ENCODE measurements around the gene MCUR1.
"Not testable (repeated sequence)": the region's sequence is repeated elsewhere in the genome, so short reads cannot be mapped to it uniquely, and the experiment has no call there.

MCUR1 gene

DNA sequence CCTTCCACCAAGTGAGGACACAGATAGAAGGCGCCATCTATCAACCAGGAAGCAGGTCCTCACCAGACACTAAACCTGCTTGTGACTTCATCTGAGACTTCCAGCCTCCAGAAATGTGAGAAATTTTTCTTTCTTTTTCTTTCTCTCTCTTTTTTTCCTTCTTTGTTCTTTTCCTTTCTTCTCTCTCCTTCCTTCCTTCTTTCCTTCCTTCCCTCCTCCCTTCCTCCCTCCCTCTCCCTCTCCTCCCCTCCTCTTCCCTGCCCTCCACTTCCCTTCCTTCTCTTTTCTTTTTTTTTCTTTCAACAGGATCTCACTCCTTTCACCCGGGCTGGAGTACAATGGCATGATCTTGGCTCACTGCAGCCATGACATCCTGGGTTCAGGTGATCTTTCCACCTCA is 37.4 kb upstream of the MCUR1 start:
- H3K4me3 Mint-ChIP-seq = no peak overlapping the region
- H3K9me3 Mint-ChIP-seq = no peaks in the 10 kb centered on the region
- H3K4me1 Mint-ChIP-seq = peaks cover 7% of the 10 kb centered on the region
- H3K27ac Mint-ChIP-seq = no peak overlapping the region
- H3K36me3 Mint-ChIP-seq (ENCODE audit: low read depth) = no peaks in the 10 kb centered on the region
- TF ChIP-seq, protein P1, sequence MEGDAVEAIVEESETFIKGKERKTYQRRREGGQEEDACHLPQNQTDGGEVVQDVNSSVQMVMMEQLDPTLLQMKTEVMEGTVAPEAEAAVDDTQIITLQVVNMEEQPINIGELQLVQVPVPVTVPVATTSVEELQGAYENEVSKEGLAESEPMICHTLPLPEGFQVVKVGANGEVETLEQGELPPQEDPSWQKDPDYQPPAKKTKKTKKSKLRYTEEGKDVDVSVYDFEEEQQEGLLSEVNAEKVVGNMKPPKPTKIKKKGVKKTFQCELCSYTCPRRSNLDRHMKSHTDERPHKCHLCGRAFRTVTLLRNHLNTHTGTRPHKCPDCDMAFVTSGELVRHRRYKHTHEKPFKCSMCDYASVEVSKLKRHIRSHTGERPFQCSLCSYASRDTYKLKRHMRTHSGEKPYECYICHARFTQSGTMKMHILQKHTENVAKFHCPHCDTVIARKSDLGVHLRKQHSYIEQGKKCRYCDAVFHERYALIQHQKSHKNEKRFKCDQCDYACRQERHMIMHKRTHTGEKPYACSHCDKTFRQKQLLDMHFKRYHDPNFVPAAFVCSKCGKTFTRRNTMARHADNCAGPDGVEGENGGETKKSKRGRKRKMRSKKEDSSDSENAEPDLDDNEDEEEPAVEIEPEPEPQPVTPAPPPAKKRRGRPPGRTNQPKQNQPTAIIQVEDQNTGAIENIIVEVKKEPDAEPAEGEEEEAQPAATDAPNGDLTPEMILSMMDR (IDR thresholded peaks at IDR 0.05; ENCODE audit: unreplicated experiment in 3 of 3) = no peak
- H3K27me3 Mint-ChIP-seq (ENCODE audit: low read depth) = peaks cover 3% of the 10 kb centered on the region

DNA sequence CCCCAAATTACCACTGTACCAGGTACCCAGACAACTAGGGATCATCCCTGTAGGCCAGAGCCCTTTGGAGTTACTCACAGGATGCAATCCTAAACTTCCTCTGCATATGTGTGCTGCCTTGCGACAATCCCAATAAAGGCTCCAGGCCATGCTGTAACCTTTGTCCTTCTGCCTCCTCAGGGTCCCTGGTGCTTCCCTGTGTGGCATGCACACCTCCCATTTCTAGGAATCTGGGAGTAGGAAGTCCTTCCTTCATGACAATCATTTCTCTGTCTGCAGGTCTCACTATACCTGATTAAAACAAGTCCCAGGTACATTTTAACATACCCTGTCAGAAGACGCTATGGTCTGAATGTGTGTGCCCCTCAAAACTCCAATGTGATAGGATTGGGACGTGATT is 37.0 kb upstream of the MCUR1 start:
- Mint-ChIP-seq H3K9me3 (no peaks in the 10 kb centered on the region), H3K27ac (peak overlapping the region in 1 of 3 experiments; percentile 8), H3K4me3 (no peak overlapping the region), H3K4me1 (peaks cover 7% of the 10 kb centered on the region), H3K36me3 (ENCODE audit: low read depth) (no peaks in the 10 kb centered on the region), H3K27me3 (ENCODE audit: low read depth) (peaks cover 3% of the 10 kb centered on the region)
- TF ChIP-seq, protein P1 (IDR thresholded peaks at IDR 0.05; ENCODE audit: unreplicated experiment in 3 of 3) = no peak

DNA sequence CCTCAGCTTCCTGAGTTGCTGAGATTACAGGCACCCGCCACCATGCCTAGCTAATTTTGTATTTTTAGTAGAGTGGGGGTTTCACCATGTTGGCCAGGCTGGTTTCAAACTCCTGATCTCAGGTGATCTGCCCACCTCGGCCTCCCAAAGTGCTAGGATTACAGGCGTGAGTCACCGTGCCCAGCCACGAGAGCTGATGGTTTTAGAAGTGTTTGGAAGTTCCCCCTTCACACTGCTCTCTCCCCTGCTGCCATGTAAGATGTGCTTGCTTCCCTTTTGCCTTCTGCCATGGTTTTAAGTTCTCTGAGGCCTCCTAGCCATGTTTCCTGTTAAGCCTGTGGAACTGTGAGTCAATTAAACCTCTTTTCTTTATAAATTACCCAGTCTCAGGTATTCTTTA is 36.3 kb upstream of the MCUR1 start:
- H3K4me3 Mint-ChIP-seq; H3K4me1 Mint-ChIP-seq; H3K36me3 Mint-ChIP-seq (ENCODE audit: low read depth); H3K9me3 Mint-ChIP-seq; H3K27me3 Mint-ChIP-seq (ENCODE audit: low read depth): not testable (repeated sequence)
- peak overlapping the region in 1 of 3 experiments; percentile 64 for H3K27ac Mint-ChIP-seq

DNA sequence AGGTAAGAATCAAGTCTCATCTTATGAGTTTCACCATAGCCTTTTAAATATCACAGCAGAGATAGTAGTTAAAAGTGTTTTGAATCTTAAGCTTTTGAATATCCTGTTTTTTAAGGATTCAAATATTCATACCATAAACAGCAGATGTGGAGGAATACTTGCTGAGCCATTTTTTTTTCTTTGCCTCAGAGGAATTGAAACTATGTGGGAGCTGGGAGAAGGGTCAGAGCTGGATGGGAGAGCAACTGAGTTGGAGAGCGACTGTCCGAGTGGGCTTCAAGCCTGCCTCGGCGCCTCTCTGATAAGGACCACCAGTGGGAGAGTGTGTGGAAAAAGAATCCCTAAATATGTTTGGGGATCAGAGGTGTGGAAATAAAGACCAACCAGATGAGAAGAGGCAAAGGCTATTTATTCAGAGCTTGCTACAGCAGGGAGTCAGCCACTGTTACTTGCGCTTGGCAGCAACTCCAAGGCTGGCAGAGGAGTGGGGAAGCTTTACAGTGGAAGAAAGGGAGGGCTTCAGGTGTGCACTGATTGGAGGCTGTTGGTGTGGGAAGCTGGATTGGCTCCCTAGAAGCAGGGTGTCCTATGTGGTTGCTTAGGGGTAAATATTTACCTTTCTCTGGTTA is 34.3 kb upstream of the MCUR1 start:
- H3K4me1 Mint-ChIP-seq = peaks cover 7% of the 10 kb centered on the region
- H3K4me3 Mint-ChIP-seq = peak overlapping the region in 2 of 3 experiments; percentile 31
- H3K36me3 Mint-ChIP-seq (ENCODE audit: low read depth) = no peaks in the 10 kb centered on the region
- peaks cover 6% of the 10 kb centered on the region for H3K27me3 Mint-ChIP-seq (ENCODE audit: low read depth)
- H3K27ac Mint-ChIP-seq = peak overlapping the region; percentile 53 to 89 (median 73)
- no peaks in the 10 kb centered on the region for H3K9me3 Mint-ChIP-seq
- TF ChIP-seq, protein P1 (IDR thresholded peaks at IDR 0.05; ENCODE audit: unreplicated experiment in 3 of 3) = no peak

DNA sequence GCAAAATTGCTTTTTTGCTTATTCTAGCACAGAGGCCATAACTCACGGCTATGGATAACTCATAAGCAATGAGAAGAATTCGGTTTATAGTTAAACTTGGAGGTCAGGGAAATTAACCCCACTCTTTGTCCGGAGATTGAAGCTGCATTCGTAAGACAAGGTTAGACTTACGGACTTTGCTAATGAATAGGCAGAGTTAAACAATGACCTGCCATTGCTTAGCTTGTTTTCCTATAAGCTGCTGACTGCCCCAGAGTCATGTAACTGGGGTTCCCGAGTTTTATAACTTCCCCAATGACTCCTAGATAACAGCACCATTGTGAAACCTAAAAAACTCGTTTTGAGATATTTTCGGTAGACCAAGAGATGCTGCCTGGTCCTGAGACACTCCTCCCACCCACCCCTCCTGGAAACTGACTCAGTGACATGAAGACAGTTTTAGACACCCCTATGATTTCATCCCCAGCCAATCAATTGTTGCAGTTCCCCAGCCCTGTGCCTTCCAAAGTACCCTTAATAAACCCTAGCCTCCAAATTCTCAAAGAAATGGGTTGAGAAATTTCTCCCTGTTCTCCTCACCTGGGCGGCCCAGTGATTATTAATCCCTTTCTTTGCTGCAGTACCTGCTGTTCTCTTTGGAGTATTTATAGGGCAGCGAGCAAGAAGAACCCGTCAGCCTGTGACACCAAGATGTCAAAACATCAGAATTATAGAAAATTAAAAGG is 33.1 kb upstream of the MCUR1 start:
- H3K36me3 Mint-ChIP-seq (ENCODE audit: low read depth) = no peaks in the 10 kb centered on the region
- peak overlapping the region in 2 of 3 experiments; percentile 75 to 94 for H3K27ac Mint-ChIP-seq
- peaks cover 7% of the 10 kb centered on the region for H3K4me1 Mint-ChIP-seq
- TF ChIP-seq, protein P1 (IDR thresholded peaks at IDR 0.05; ENCODE audit: unreplicated experiment in 3 of 3) = no peak
- H3K27me3 Mint-ChIP-seq (ENCODE audit: low read depth) = peaks cover 6% of the 10 kb centered on the region
- no peak overlapping the region for H3K4me3 Mint-ChIP-seq
- H3K9me3 Mint-ChIP-seq = no peaks in the 10 kb centered on the region

DNA sequence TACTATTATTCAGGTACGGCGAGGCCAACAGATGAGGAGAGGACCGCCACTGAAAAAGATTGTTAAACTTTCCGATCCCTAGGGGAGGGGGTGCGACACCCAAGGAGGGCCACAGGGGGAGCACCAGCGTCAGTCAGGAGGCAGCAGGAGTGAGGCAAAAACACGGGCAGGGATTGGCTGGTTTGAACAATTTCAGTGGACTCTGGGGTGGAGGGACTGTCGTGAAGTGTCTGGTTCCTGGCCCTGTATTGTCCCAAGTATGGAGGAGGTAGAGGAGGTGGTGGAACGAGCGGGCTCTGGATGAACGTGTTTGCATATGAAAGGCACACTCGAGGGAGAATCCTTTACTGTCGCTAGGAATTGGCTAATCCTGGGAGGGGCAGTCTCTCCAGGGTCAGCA is 32.5 kb upstream of the MCUR1 start:
- H3K9me3 Mint-ChIP-seq = no peaks in the 10 kb centered on the region
- TF ChIP-seq, protein P1 (IDR thresholded peaks at IDR 0.05; ENCODE audit: unreplicated experiment in 3 of 3) = no peak
- peaks cover 6% of the 10 kb centered on the region for H3K27me3 Mint-ChIP-seq (ENCODE audit: low read depth)
- no peaks in the 10 kb centered on the region for H3K36me3 Mint-ChIP-seq (ENCODE audit: low read depth)
- peaks cover 7% of the 10 kb centered on the region for H3K4me1 Mint-ChIP-seq
- peak overlapping the region in 1 of 3 experiments; percentile 94 for H3K27ac Mint-ChIP-seq
- H3K4me3 Mint-ChIP-seq = no peak overlapping the region
